Peyer's patch (tissue), 4 donors: ENCODE data around the gene KMT5C. TPM values are rescaled to one million over a fixed set of nuclear protein-coding genes. Genes with fewer than 3 reads are reported as not detected.

Experiments used
- DNase-seq, 3 donors: peaks; one replicate each; pipeline ENCODE4 v3.0.0-alpha.2; 2017 to 2019
- H3K27ac ChIP-seq, 4 donors: fragments of 200-600 bp; sonication (generic); one replicate each; pipeline ENCODE4 v1.5.1; 2016 to 2019
- H3K27me3 ChIP-seq, 2 donors: fragments of 200-600 bp; sonication (generic); one replicate each; pipeline ENCODE4 v1.5.1; 2019
- H3K36me3 ChIP-seq, 3 donors: fragments of 200-600 bp; sonication (generic); one replicate each; pipeline ENCODE4 v1.5.1; 2016 to 2019
- H3K4me1 ChIP-seq, 4 donors: fragments of 200-600 bp; sonication (generic); one replicate each; pipeline ENCODE4 v1.5.1; 2016 to 2019
- H3K4me3 ChIP-seq, 4 donors: fragments of 200-600 bp; sonication (generic); 1 replicate in 3 of 4; 2 replicates in 1 of 4; pipeline ENCODE4 v1.5.1; 2016 to 2019; ENCODE audit warnings: mild to moderate bottlenecking in 1 of 4
- H3K9me3 ChIP-seq, 4 donors: fragments of 200-600 bp; sonication (generic); one replicate each; pipeline ENCODE4 v1.5.1; 2016 to 2019; ENCODE audit warnings: mild to moderate bottlenecking in 1 of 4
- CTCF ChIP-seq, 6 experiments: fragments of 450-650 bp in 4 of 6; fragments of 200-600 bp in 2 of 6; sonication (generic) in 1 of 6; IDR thresholded peaks; one replicate each; pipeline ENCODE4 v1.5.1; 2017 to 2019; ENCODE audit warnings: antibody characterized with exemption in 6 of 6, mild to moderate bottlenecking in 3 of 6, moderate library complexity in 1 of 6
- POLR2A ChIP-seq, 2 donors: fragments of 450-650 bp; IDR thresholded peaks; one replicate each; pipeline ENCODE4 v1.5.1; 2017; ENCODE audit warnings: antibody characterized with exemption in 2 of 2, mild to moderate bottlenecking in 2 of 2, moderate library complexity in 2 of 2
- total RNA-seq, 4 donors: library from RNA; depleted of rRNA; stranded (reverse); fragments of >200 nt; gene quantifications; one replicate each; pipeline ENCODE4 v1.1.0, GENCODE V29; 2016

The KMT5C gene
- total RNA-seq, 4 donors from 2014 or later = 14.4 to 45.6 (median 43.9) TPM

DNA sequence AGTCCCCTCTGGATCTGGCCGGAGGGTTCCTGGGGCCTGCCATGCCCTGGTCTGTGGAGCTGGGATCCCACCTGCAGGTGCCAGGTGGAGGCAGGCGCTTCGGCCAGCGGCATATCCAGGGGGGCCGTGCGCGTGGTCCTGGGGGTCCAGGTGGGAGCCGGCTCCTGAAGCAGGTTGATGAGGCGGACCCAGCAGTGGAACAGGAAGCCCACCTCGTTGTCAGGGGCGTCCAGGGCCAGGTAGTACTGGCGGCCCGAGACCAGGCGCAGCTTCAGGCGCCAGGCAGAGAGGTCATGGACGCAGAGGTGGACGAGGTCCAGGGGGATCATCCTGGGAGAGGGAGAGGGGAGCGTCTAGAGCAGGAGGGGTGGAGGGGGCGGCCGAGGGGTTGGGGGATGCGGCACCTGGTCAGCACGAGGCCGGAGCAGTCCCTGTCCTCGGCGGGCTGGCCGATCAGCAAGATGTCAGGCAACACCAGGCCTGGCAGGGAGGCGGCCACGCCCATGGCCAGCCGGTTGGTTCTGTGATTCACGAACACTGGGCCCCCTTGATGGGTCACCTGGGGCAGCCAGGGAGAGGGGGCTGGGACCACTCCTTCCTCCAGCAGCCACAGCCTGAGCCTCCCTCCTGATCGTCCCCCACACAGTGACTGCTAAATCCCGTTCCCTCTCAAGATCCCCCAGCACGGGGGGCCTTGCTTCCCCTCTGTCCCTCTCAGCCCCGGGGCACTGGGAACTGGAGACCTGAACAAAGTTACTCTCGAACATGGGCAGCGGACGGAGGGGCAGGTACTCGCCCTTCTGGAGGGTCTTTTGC lies 22.7 kb downstream of the KMT5C start:
- no peak for DNase-seq
- Histone ChIP-seq H3K4me1 (no peaks in the 10 kb centered on the region), H3K9me3 (no peaks in the 10 kb centered on the region), H3K27ac (no peak overlapping the region), H3K27me3 (no peaks in the 10 kb centered on the region), H3K4me3 (no peak overlapping the region), H3K36me3 (no peaks in the 10 kb centered on the region)
- TF ChIP-seq POLR2A (IDR thresholded peaks at IDR 0.05) = no peak
- TF ChIP-seq CTCF (IDR thresholded peaks at IDR 0.05) = no peak

GRCh38 chr19:55362990-55363716 lies 23.5 kb downstream of the KMT5C start, which contains the start of gene GARIN5B:
TSS of gene GARIN5B (minus strand) at chr19:55363260. CDS start at chr19:55363066, 194 bp downstream.
- no peaks in the 10 kb centered on the region for H3K36me3 ChIP-seq
- TF ChIP-seq POLR2A (IDR thresholded peaks at IDR 0.05) = no peak
- H3K27me3 ChIP-seq = peaks cover 0 to 2% of the 10 kb centered on the region in 2 donors
- DNase-seq = no peak
- H3K4me1 ChIP-seq = no peaks in the 10 kb centered on the region
- no peak within 1 kb of the TSS for H3K4me3 ChIP-seq
- H3K27ac ChIP-seq = no peak within 1 kb of the TSS
- no peaks in the 10 kb centered on the region for H3K9me3 ChIP-seq

GRCh38 chr19:55365245-55365644 lies 25.6 kb downstream of the KMT5C start:
- H3K4me3 ChIP-seq = no peak overlapping the region

DNA sequence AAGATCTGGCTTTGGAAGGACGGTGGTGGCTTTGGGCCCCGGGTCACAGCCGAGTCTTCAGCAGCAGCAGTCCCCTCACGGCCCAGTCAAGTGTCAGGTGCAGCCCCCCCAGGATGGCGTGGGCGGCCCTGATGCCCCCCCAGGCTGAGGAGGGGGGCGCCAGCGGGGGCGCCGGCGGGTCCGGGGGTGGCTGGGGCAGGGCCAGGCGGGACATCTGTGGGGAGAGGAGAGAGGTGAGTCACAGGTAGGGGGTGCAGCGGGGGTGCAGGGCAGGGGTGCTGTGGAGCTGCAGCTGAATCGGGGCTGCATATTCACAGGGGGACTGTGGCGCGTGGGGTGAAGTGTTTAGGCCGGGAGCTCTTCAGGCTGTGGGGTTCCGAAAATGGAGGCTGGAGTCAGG lies 26.3 kb downstream of the KMT5C start:
- H3K4me1 ChIP-seq = peaks cover 0 to 19% (median 6%) of the 10 kb centered on the region in 4 donors
- H3K27me3 ChIP-seq = peaks cover 0 to 26% of the 10 kb centered on the region in 2 donors
- H3K27ac ChIP-seq = no peak overlapping the region
- H3K4me3 ChIP-seq = no peak overlapping the region
- no peak for TF ChIP-seq CTCF (IDR thresholded peaks at IDR 0.05)
- TF ChIP-seq POLR2A (IDR thresholded peaks at IDR 0.05) = no peak
- H3K9me3 ChIP-seq = no peaks in the 10 kb centered on the region
- H3K36me3 ChIP-seq = no peaks in the 10 kb centered on the region
- no peak for DNase-seq

More at GRCh38 chr19:55365245-55365644, 25.6 kb downstream of the KMT5C start:
- Histone ChIP-seq H3K27me3 (peaks cover 0 to 20% of the 10 kb centered on the region in 2 donors), H3K4me1 (peaks cover 0 to 15% (median 6%) of the 10 kb centered on the region in 4 donors), H3K9me3 (no peaks in the 10 kb centered on the region), H3K27ac (no peak overlapping the region), H3K36me3 (no peaks in the 10 kb centered on the region)
- no peak for DNase-seq
- TF ChIP-seq POLR2A (IDR thresholded peaks at IDR 0.05) = no peak

DNA sequence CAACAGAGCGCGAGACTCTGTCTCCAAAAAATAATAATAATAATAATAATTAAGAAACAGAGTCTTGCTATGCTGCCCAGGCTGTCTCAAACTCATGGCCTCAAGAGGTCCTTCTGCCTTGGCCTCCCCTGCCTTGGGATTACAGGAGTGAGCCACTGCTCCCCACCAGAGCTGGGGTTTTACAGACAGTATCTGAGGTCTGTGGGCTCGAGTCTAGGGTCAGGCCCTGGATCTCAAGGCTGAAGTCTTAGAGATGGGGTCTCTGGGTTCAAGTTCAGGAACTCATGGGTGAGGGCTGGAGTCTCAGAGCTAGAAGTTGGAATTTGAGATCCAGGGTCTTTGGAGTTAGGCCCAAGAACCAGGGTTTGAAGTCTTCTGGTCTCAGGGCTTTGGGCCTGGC lies 27.1 kb downstream of the KMT5C start:
- peaks cover 0 to 19% (median 6%) of the 10 kb centered on the region in 4 donors for H3K4me1 ChIP-seq
- H3K9me3 ChIP-seq = no peaks in the 10 kb centered on the region
- no peak overlapping the region for H3K27ac ChIP-seq
- H3K36me3 ChIP-seq = no peaks in the 10 kb centered on the region
- no peak overlapping the region for H3K4me3 ChIP-seq
- DNase-seq = no peak
- peaks cover 0 to 26% of the 10 kb centered on the region in 2 donors for H3K27me3 ChIP-seq
- TF ChIP-seq CTCF (IDR thresholded peaks at IDR 0.05) = no peak
- TF ChIP-seq POLR2A (IDR thresholded peaks at IDR 0.05) = no peak

DNA sequence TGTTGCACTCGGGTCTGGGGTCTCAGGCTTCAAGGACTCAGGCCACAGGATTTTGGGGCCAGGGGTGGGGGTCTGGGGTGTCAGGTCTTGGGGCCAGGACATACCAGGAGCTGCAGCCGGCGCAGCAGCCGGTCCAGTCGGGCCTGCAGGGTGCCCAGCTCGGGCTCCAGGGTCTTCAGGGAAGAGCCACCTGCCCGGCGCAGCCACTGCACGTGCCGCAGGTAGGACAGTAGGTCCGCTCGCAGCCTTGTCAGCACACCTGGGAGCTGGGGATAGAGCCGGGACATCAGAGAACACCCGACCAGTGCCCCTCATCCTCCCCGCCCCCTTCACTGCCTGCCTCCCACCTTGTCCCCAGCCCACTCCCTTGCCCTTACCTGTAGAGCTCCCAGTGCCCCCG lies 28.4 kb downstream of the KMT5C start:
- peaks cover 0 to 19% (median 6%) of the 10 kb centered on the region in 4 donors for H3K4me1 ChIP-seq
- TF ChIP-seq POLR2A (IDR thresholded peaks at IDR 0.05) = no peak
- DNase-seq = no peak
- peaks cover 0 to 38% of the 10 kb centered on the region in 2 donors for H3K27me3 ChIP-seq
- no peaks in the 10 kb centered on the region for H3K36me3 ChIP-seq
- H3K27ac ChIP-seq = no peak overlapping the region
- H3K4me3 ChIP-seq = no peak overlapping the region
- no peaks in the 10 kb centered on the region for H3K9me3 ChIP-seq
